K562 (cell line): ENCODE data around the gene DAPK3. TPM values are rescaled to one million over a fixed set of nuclear protein-coding genes. Genes with fewer than 3 reads are reported as not detected.
A peak's percentile ranks its signal among the peaks of the same experiment; 100 is the strongest.

ENCODE experiments used
- BRD4 ChIP-seq: fragments of 200-600 bp; sonication (generic); IDR thresholded peaks from 2 replicates; pipeline ENCODE4 v1.6.1; 2017; ENCODE audit warnings: inconsistent platforms
- CAMTA2 ChIP-seq: fragments of 250-450 bp; sonication (Bioruptor Pico); conservative IDR thresholded peaks from 2 replicates; pipeline ENCODE4 v1.5.1; 2022
- CTBP1 ChIP-seq: fragments of 450-650 bp; IDR thresholded peaks from 2 replicates; pipeline ENCODE4 v1.6.1; 2016; ENCODE audit warnings: borderline replicate concordance
- DPF2 ChIP-seq: fragments of 450-650 bp; IDR thresholded peaks from 2 replicates; pipeline ENCODE4 v1.6.1; 2016
- FOXJ2 ChIP-seq: fragments of 200-800 bp; sonication (Bioruptor generic); IDR thresholded peaks from 2 replicates; pipeline ENCODE4 v1.6.1; 2016; ENCODE audit warnings: missing genetic modification characterization, missing compliant biosample characterization
- FOXM1 ChIP-seq, 2 experiments: fragments of 450-650 bp in 1 of 2; sonication (generic) in 1 of 2; formaldehyde crosslinking in 1 of 2; IDR thresholded peaks; 2 replicates each; pipeline versions ENCODE4 v1.6.1 to v1.9.0; 2017 to 2022; ENCODE audit warnings: low read depth in 2 of 2, mild to moderate bottlenecking in 2 of 2, missing genetic modification reagents in 1 of 2, moderate library complexity in 1 of 2
- HMBOX1 ChIP-seq: sonication (generic); IDR thresholded peaks from 2 replicates; pipeline ENCODE4 v1.6.1; 2016
- HMG20A ChIP-seq: fragments of 450-650 bp; formaldehyde crosslinking; conservative IDR thresholded peaks from 2 replicates; pipeline ENCODE4 v1.4.0; 2020; ENCODE audit warnings: mild to moderate bottlenecking, mixed read lengths
- JUNB ChIP-seq: fragments of 450-650 bp; formaldehyde crosslinking; conservative IDR thresholded peaks from 2 replicates; pipeline ENCODE4 v1.4.0; 2020; ENCODE audit warnings: mild to moderate bottlenecking
- MTF1 ChIP-seq: fragments of 250-450 bp; sonication (Bioruptor Pico); IDR thresholded peaks from 2 replicates; pipeline ENCODE4 v1.9.0; 2021; ENCODE audit warnings: moderate library complexity, mild to moderate bottlenecking, inconsistent platforms, borderline replicate concordance
- POLR2AphosphoS2 ChIP-seq: IDR thresholded peaks from 2 replicates; pipeline ENCODE4 v1.6.1; 2012; ENCODE audit warnings: low read length, improper control_type of control experiment
- PURB ChIP-seq: sonication (generic); formaldehyde crosslinking; IDR thresholded peaks from 2 replicates; pipeline ENCODE4 v1.9.0; 2021; ENCODE audit warnings: low read depth, mild to moderate bottlenecking, missing genetic modification reagents
- RB1 ChIP-seq: fragments of 450-650 bp; IDR thresholded peaks from 2 replicates; pipeline ENCODE4 v1.6.1; 2017; ENCODE audit warnings: low read depth, mild to moderate bottlenecking
- RBM34 ChIP-seq: fragments of 200-400 bp; formaldehyde crosslinking; IDR thresholded peaks from 2 replicates; pipeline ENCODE4 v1.6.1; 2018; ENCODE audit warnings: low read length, borderline replicate concordance; ENCODE audit not compliant: insufficient read depth
- SMAD4 ChIP-seq: fragments of 250-450 bp; sonication (Bioruptor Pico); conservative IDR thresholded peaks from 2 replicates; pipeline ENCODE4 v1.8.0; 2021; ENCODE audit warnings: inconsistent platforms, mild to moderate bottlenecking, moderate library complexity
- TFAM ChIP-seq: fragments of 250-450 bp; sonication (Bioruptor Pico); conservative IDR thresholded peaks from 2 replicates; pipeline ENCODE4 v1.5.0; 2021; ENCODE audit warnings: mild to moderate bottlenecking, moderate library complexity
- XRCC3 ChIP-seq: fragments of 450-650 bp; IDR thresholded peaks from 2 replicates; pipeline ENCODE4 v1.6.1; 2017; ENCODE audit warnings: mild to moderate bottlenecking, moderate library complexity
- YBX1 ChIP-seq: fragments of 450-650 bp; IDR thresholded peaks from 2 replicates; pipeline ENCODE4 v1.7.1; 2016; ENCODE audit warnings: mild to moderate bottlenecking
- ZBTB43 ChIP-seq: sonication (generic); formaldehyde crosslinking; IDR thresholded peaks from 2 replicates; pipeline ENCODE4 v1.8.0; 2023; ENCODE audit warnings: mild to moderate bottlenecking, missing genetic modification reagents
- ZBTB49 ChIP-seq: sonication (generic); formaldehyde crosslinking; IDR thresholded peaks from 2 replicates; pipeline ENCODE4 v1.8.0; 2022; ENCODE audit warnings: missing genetic modification reagents, mild to moderate bottlenecking, borderline replicate concordance
- ZNF24 ChIP-seq: fragments of 450-650 bp; IDR thresholded peaks from 2 replicates; pipeline ENCODE4 v1.6.1; 2016
- ZNF316 ChIP-seq: fragments of 450-650 bp; IDR thresholded peaks from 2 replicates; pipeline ENCODE4 v1.6.1; 2016
- ZNF639 ChIP-seq, 2 experiments: fragments of 200-800 bp in 1 of 2; sonication (Bioruptor generic) in 1 of 2; sonication (generic) in 1 of 2; formaldehyde crosslinking in 1 of 2; IDR thresholded peaks in 1 of 2; conservative IDR thresholded peaks in 1 of 2; 2 replicates each; pipeline versions ENCODE4 v1.5.0 to v1.6.1; 2016 to 2020; ENCODE audit warnings: missing compliant biosample characterization in 1 of 2, missing genetic modification characterization in 1 of 2, missing genetic modification reagents in 1 of 2
- ZNF699 ChIP-seq: fragments of 250-450 bp; sonication (Bioruptor Pico); IDR thresholded peaks from 2 replicates; pipeline ENCODE4 v1.8.0; 2021; ENCODE audit warnings: mild to moderate bottlenecking, moderate library complexity; ENCODE audit not compliant: insufficient replicate concordance
- polyA plus RNA-seq, 8 experiments: library from polyadenylated mRNA; depleted of rRNA in 4 of 8; stranded (reverse) in 5 of 8; unstranded in 3 of 8; fragments of >200 nt; fragmentation: Nextera tagmentation in 2 of 8; fragmentation: Illumina TruSeq in 1 of 8; extraction: Ambion mirVana in 2 of 8; extraction: Trizol in 1 of 8; gene quantifications; 2 replicates each; pipeline versions ENCODE4 v1.2.1 to v1.2.3, GENCODE V29; 2011 to 2014; ENCODE audit warnings: inconsistent platforms in 1 of 8, missing spikeins in 1 of 8
- total RNA-seq, 7 experiments: library from RNA; depleted of rRNA in 6 of 7; stranded (reverse); fragments of >200 nt in 6 of 7; fragmentation: Illumina TruSeq in 2 of 7; extraction: Trizol in 2 of 7; gene quantifications; 2 replicates each; pipeline versions ENCODE4 v1.2.1 to v1.2.3, GENCODE V29; 2011 to 2021; ENCODE audit warnings: low replicate concordance in 1 of 7

The DAPK3 gene
- total and polyA plus RNA-seq, 9 of the 15 experiments (the other 6 are each of a cell fraction or from before 2014, with no cell fraction given): 0.14 to 63.4 (median 25.0) TPM

- TF ChIP-seq ZNF699 (CRISPR knock-in tag) (no peak), HMBOX1 (no peak), CTBP1 (peak; percentile 82), YBX1 (no peak), BRD4 (no peak), TFAM (no peak), FOXM1 (IDR thresholded peaks at IDR 0.05; ENCODE audit: low read depth) (no peak), FOXM1 (CRISPR knock-in tag; IDR thresholded peaks at IDR 0.05; ENCODE audit: low read depth) (no peak; the same call in 1 of the 2 replicates), XRCC3 (no peak), ZNF24 (no peak), FOXJ2 (no peak), HMG20A (CRISPR knock-in tag) (no peak), ZBTB49 (CRISPR knock-in tag) (no peak), RBM34 (no peak), ZBTB43 (CRISPR knock-in tag) (no peak), POLR2AphosphoS2 (peak; percentile 80), JUNB (CRISPR knock-in tag) (no peak), DPF2 (no peak), PURB (CRISPR knock-in tag) (no peak), ZNF316 (no peak), RB1 (0 out of 2 replicates have a peak, but pooled peaks have one; percentile 26), MTF1 (CRISPR knock-in tag) (no peak), ZNF639 (CRISPR knock-in tag; conservative IDR thresholded peaks at IDR 0.05 in 1 of 2, IDR thresholded peaks at IDR 0.05 in 1 of 2) (no peak), SMAD4 (CRISPR knock-in tag) (peak; percentile 30; the same call in 1 of the 2 replicates), CAMTA2 (CRISPR knock-in tag) (no peak)
These were observed at the start of gene DAPK3 (continued) for GRCh38 chr19:3970808-3971598.
